Mesenchymal stem cell (in vitro differentiated cells and primary cell): Measurements from ENCODE around the gene ATP9A.

Experiments used
- DNase-seq: peaks from one replicate; pipeline ENCODE4 v3.0.0-alpha.2; 2013
- H2AFZ ChIP-seq: one replicate; pipeline ENCODE4 v1.6.1; 2013; ENCODE audit warnings: low read depth, mild to moderate bottlenecking, control low read depth, inconsistent platforms, low read length, moderate library complexity
- H2AK5ac ChIP-seq: 2 replicates; pipeline ENCODE4 v1.6.1; 2013; ENCODE audit warnings: low read length, moderate library complexity, mild to moderate bottlenecking, inconsistent platforms; ENCODE audit not compliant: severe bottlenecking
- H2BK120ac ChIP-seq: one replicate; pipeline ENCODE4 v1.6.1; 2013; ENCODE audit warnings: low read depth, mild to moderate bottlenecking, inconsistent platforms, low read length, moderate library complexity
- H2BK12ac ChIP-seq, 2 experiments: one replicate each; pipeline ENCODE4 v1.6.1; 2013; ENCODE audit warnings: inconsistent platforms in 2 of 2, low read length in 2 of 2, mild to moderate bottlenecking in 2 of 2, moderate library complexity in 2 of 2, control low read depth in 1 of 2
- H2BK15ac ChIP-seq: one replicate; pipeline ENCODE4 v1.6.1; 2013; ENCODE audit warnings: mild to moderate bottlenecking, low read depth, inconsistent platforms; ENCODE audit not compliant: poor library complexity, severe bottlenecking
- H2BK5ac ChIP-seq: 2 replicates; pipeline ENCODE4 v1.6.1; 2013; ENCODE audit warnings: low read depth, mild to moderate bottlenecking, low read length, control low read depth, inconsistent platforms; ENCODE audit not compliant: poor library complexity, severe bottlenecking
- H3K14ac ChIP-seq, 2 experiments: one replicate each; pipeline ENCODE4 v1.6.1; 2013; ENCODE audit warnings: inconsistent platforms in 2 of 2, low read length in 2 of 2, control low read depth in 1 of 2, mild to moderate bottlenecking in 1 of 2, moderate library complexity in 1 of 2
- H3K18ac ChIP-seq, 2 experiments: one replicate each; pipeline ENCODE4 v1.6.1; 2013; ENCODE audit warnings: inconsistent platforms in 2 of 2, low read length in 2 of 2, control low read depth in 1 of 2, low read depth in 1 of 2, mild to moderate bottlenecking in 1 of 2
- H3K23ac ChIP-seq, 2 experiments: one replicate each; pipeline ENCODE4 v1.6.1; 2013; ENCODE audit warnings: inconsistent platforms in 2 of 2, low read length in 2 of 2, mild to moderate bottlenecking in 2 of 2, moderate library complexity in 2 of 2, control low read depth in 1 of 2
- H3K27ac ChIP-seq: 2 replicates; pipeline ENCODE4 v1.5.1; 2013; ENCODE audit warnings: mild to moderate bottlenecking, moderate library complexity, low read length, control low read depth, inconsistent platforms; ENCODE audit not compliant: poor library complexity, severe bottlenecking
- H3K27me3 ChIP-seq, 2 experiments: 2 replicates each; pipeline versions ENCODE4 v1.6.1 to v1.7.0; 2013; ENCODE audit warnings: low read length in 2 of 2, mild to moderate bottlenecking in 2 of 2, moderate library complexity in 2 of 2, control low read depth in 1 of 2, inconsistent platforms in 1 of 2; ENCODE audit not compliant: control insufficient read depth in 1 of 2, insufficient read depth in 1 of 2
- H3K36me3 ChIP-seq, 2 experiments: 2 replicates each; pipeline versions ENCODE4 v1.6.1 to v1.7.0; 2013; ENCODE audit warnings: low read length in 2 of 2, control low read depth in 1 of 2, inconsistent platforms in 1 of 2, low read depth in 1 of 2, mild to moderate bottlenecking in 1 of 2; ENCODE audit not compliant: insufficient read depth in 2 of 2, control insufficient read depth in 1 of 2
- H3K4ac ChIP-seq, 2 experiments: one replicate each; pipeline ENCODE4 v1.6.1; 2013; ENCODE audit warnings: inconsistent platforms in 2 of 2, low read length in 2 of 2, mild to moderate bottlenecking in 2 of 2, moderate library complexity in 2 of 2, control low read depth in 1 of 2, low read depth in 1 of 2
- H3K4me1 ChIP-seq: 2 replicates; pipeline ENCODE4 v1.6.1; 2013; ENCODE audit warnings: low read depth, low read length, control low read depth; ENCODE audit not compliant: control insufficient read depth, insufficient read depth
- H3K4me2 ChIP-seq: 2 replicates; pipeline ENCODE4 v1.6.1; 2013; ENCODE audit warnings: low read length, mild to moderate bottlenecking, inconsistent platforms; ENCODE audit not compliant: poor library complexity, severe bottlenecking
- H3K4me3 ChIP-seq, 2 experiments: 2 replicates each; pipeline versions ENCODE4 v1.5.1 to v1.7.0; 2013; ENCODE audit warnings: low read length in 2 of 2, mild to moderate bottlenecking in 2 of 2, control low read depth in 1 of 2, low read depth in 1 of 2; ENCODE audit not compliant: insufficient read depth in 1 of 2
- H3K79me1 ChIP-seq: replicated peaks from 2 replicates; pipeline ENCODE4 v1.6.1; 2013; ENCODE audit warnings: mild to moderate bottlenecking, control low read depth, low read length, inconsistent platforms; ENCODE audit not compliant: poor library complexity, severe bottlenecking
- H3K9ac ChIP-seq: 2 replicates; pipeline ENCODE4 v1.7.0; 2013; ENCODE audit warnings: mild to moderate bottlenecking, low read length, moderate library complexity
- H3K9me3 ChIP-seq: 2 replicates; pipeline ENCODE4 v1.7.0; 2013; ENCODE audit warnings: mild to moderate bottlenecking, low read length; ENCODE audit not compliant: control insufficient read depth
- H4K8ac ChIP-seq: one replicate; pipeline ENCODE4 v1.6.1; 2013; ENCODE audit warnings: inconsistent platforms, mild to moderate bottlenecking, low read length, moderate library complexity
- H4K91ac ChIP-seq: one replicate; pipeline ENCODE4 v1.6.1; 2013; ENCODE audit warnings: mild to moderate bottlenecking, low read length, inconsistent platforms
- WGBS: methylation state at CpG from one replicate; pipeline ENCODE4 v1.1.7; 2013; ENCODE audit warnings: mixed read lengths; 5-methylcytosine and 5-hydroxymethylcytosine counted together

ATP9A gene

GRCh38 chr20:51560550-51561307, 207.5 kb downstream of the ATP9A start:
- Histone ChIP-seq H3K4me2 (no peak overlapping the region), H3K4me3 (peak overlapping the region in 1 of 2 experiments; percentile 40), H2BK12ac (no peak overlapping the region), H3K27ac (no peak overlapping the region), H3K18ac (no peak overlapping the region), H2AK5ac (no peak overlapping the region), H3K27me3 (peaks cover 22 to 23% of the 10 kb centered on the region in 2 experiments), H2AFZ (no peak overlapping the region), H3K14ac (peak overlapping the region in 1 of 2 experiments; percentile 22), H2BK5ac (no peak overlapping the region), H2BK120ac (no peak overlapping the region), H4K8ac (no peak overlapping the region), H3K36me3 (no peaks in the 10 kb centered on the region), H3K79me1 (no peaks in the 10 kb centered on the region), H3K9me3 (no peaks in the 10 kb centered on the region), H3K9ac (peak overlapping the region; percentile 97), H3K4ac (peak overlapping the region in 1 of 2 experiments; percentile 5), H2BK15ac (no peak overlapping the region), H4K91ac (no peak overlapping the region), H3K4me1 (peaks cover 22% of the 10 kb centered on the region), H3K23ac (no peak overlapping the region)
- 54% methylated on average over 16 of the region's 16 CpGs for WGBS
- DNase-seq, result peak; percentile 43

GRCh38 chr20:51560042-51560441, 208.1 kb downstream of the ATP9A start:
- Histone ChIP-seq H2AK5ac (no peak overlapping the region), H3K4ac (no peak overlapping the region), H3K4me1 (peaks cover 20% of the 10 kb centered on the region), H3K18ac (no peak overlapping the region), H2BK5ac (no peak overlapping the region), H3K79me1 (no peaks in the 10 kb centered on the region), H2BK12ac (no peak overlapping the region), H3K36me3 (no peaks in the 10 kb centered on the region), H3K23ac (no peak overlapping the region), H3K4me3 (no peak overlapping the region), H3K14ac (no peak overlapping the region), H3K27ac (no peak overlapping the region), H3K27me3 (peaks cover 22 to 23% of the 10 kb centered on the region in 2 experiments), H4K91ac (no peak overlapping the region), H2BK15ac (no peak overlapping the region), H3K4me2 (no peak overlapping the region), H4K8ac (no peak overlapping the region), H3K9ac (peak overlapping the region; percentile 97), H2BK120ac (no peak overlapping the region), H3K9me3 (no peaks in the 10 kb centered on the region), H2AFZ (no peak overlapping the region)
- DNase-seq, result peak; percentile 32
- WGBS, result no CpG with 5 or more reads among the region's 1 CpG

- Histone ChIP-seq H3K9ac (peak overlapping the region; percentile 68), H3K4me1 (no peaks in the 10 kb centered on the region), H3K14ac (no peak overlapping the region), H3K27me3 (peaks cover 8 to 11% of the 10 kb centered on the region in 2 experiments), H2BK15ac (no peak overlapping the region), H2BK5ac (no peak overlapping the region), H3K36me3 (no peaks in the 10 kb centered on the region), H2BK12ac (no peak overlapping the region), H3K4me3 (peak overlapping the region in 1 of 2 experiments; percentile 7), H3K79me1 (no peaks in the 10 kb centered on the region), H3K4me2 (no peak overlapping the region), H2AFZ (peak overlapping the region; percentile 7), H4K91ac (no peak overlapping the region), H2AK5ac (no peak overlapping the region), H2BK120ac (no peak overlapping the region), H3K23ac (no peak overlapping the region), H3K18ac (no peak overlapping the region), H3K9me3 (no peaks in the 10 kb centered on the region), H4K8ac (no peak overlapping the region), H3K27ac (no peak overlapping the region), H3K4ac (no peak overlapping the region)
- WGBS, result 88% methylated on average over 10 of the region's 11 CpGs
- peak; percentile 68 for DNase-seq
Measured at GRCh38 chr20:51554538-51555165, 213.5 kb downstream of the ATP9A start.

GRCh38 chr20:51553897-51554486, 214.2 kb downstream of the ATP9A start:
- H2BK15ac ChIP-seq, result no peak overlapping the region
- H3K79me1 ChIP-seq, result no peaks in the 10 kb centered on the region
- H3K36me3 ChIP-seq, result no peaks in the 10 kb centered on the region
- no peak overlapping the region for H3K4ac ChIP-seq
- peak; percentile 63 for DNase-seq
- no peak overlapping the region for H3K14ac ChIP-seq
- H3K9ac ChIP-seq, result peak overlapping the region; percentile 53
- H2BK12ac ChIP-seq, result no peak overlapping the region
- WGBS, result 78% methylated on average over 8 of the region's 8 CpGs
- H4K91ac ChIP-seq, result no peak overlapping the region
- no peaks in the 10 kb centered on the region for H3K4me1 ChIP-seq
- H3K27ac ChIP-seq, result no peak overlapping the region
- no peak overlapping the region for H3K4me2 ChIP-seq
- H3K9me3 ChIP-seq, result no peaks in the 10 kb centered on the region
- H2AFZ ChIP-seq, result no peak overlapping the region
- no peak overlapping the region for H3K18ac ChIP-seq
- H3K23ac ChIP-seq, result no peak overlapping the region
- H2BK5ac ChIP-seq, result no peak overlapping the region
- no peak overlapping the region for H2AK5ac ChIP-seq
- H2BK120ac ChIP-seq, result no peak overlapping the region
- peak overlapping the region in 1 of 2 experiments; percentile 7 for H3K4me3 ChIP-seq
- H3K27me3 ChIP-seq, result peaks cover 2 to 5% of the 10 kb centered on the region in 2 experiments
- H4K8ac ChIP-seq, result no peak overlapping the region
